ENCODE measurements around the gene TFF1. TPM values are rescaled to one million over a fixed set of nuclear protein-coding genes. Genes with fewer than 3 reads are reported as not detected.

The TFF1 gene
- total and polyA plus RNA-seq, 2 of the 4 experiments (the other 2 are of a cell fraction), result not detected

DNA sequence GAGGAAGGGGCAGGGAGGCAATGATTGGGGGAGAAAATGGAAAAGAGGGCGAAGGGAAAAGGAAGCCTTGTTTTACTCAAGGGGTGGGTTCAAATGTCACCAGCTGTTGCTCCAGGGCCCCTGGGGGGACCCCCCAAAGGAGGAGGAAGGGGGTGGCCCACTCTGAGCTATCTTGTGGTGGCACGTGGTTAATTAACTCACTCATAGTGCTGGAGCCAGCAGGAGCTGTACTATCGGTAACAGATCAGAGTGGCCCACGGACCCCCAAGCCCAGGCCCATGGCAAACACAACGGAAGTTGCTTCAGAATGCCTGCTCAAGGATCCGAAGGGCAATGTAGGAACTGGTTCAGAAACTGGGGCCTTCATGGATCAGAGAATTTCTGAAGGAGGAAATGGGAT lies 22.8 kb downstream of the TFF1 start:
- no peaks in the 10 kb centered on the region for H3K36me3 ChIP-seq (ENCODE audit: control insufficient read depth, insufficient read depth, low read length)
- H3K9me1 ChIP-seq (ENCODE audit: insufficient read depth, low read length), result no peaks in the 10 kb centered on the region; the same call in 1 of the 2 replicates
- intact Hi-C loops (cut with micrococcal nuclease) (no loop called here), in situ Hi-C loops (cut with MboI; ENCODE audit: low sequenced_read_pairs) (no loop called here), dilution Hi-C loops (cut with HindIII; ENCODE audit: low sequenced_read_pairs, unreplicated experiment) (no loop called here)
- DNase-seq, result no peak
- no peak overlapping the region for H2AK9ac ChIP-seq (replicated peaks; ENCODE audit: low read depth, low read length, poor library complexity)
- no peak overlapping the region for H2BK20ac ChIP-seq (ENCODE audit: low read depth, low read length)
- H3K27ac ChIP-seq (ENCODE audit: insufficient read depth, low read length), result no peak overlapping the region
- no peak overlapping the region for H3K9ac ChIP-seq (ENCODE audit: low read depth, low read length)
- no peak overlapping the region for H3K4me3 ChIP-seq (ENCODE audit: insufficient read depth, low read depth, low read length)
- no TSS peak for BruUV-seq (replicated peaks)
- no peak overlapping the region for H2BK120ac ChIP-seq (ENCODE audit: low read depth, low read length)
- ChIA-PET CTCF (no interaction called here), POLR2A (ENCODE audit: unreplicated experiment) (no interaction called here)
- H3K27me3 ChIP-seq (ENCODE audit: control insufficient read depth, insufficient read depth, low read length), result peaks cover 13% of the 10 kb centered on the region
- H3K9me3 ChIP-seq (ENCODE audit: control insufficient read depth, insufficient read depth, low read length), result no peaks in the 10 kb centered on the region
- H2AFZ ChIP-seq (replicated peaks; ENCODE audit: low read length, poor library complexity), result no peak overlapping the region
- ATAC-seq (ENCODE audit: low read depth), result no peak
- no peak overlapping the region for H3K56ac ChIP-seq (ENCODE audit: extremely low read depth, insufficient read depth, low read length)
- no peak overlapping the region for H3K4me2 ChIP-seq (ENCODE audit: low read depth, low read length)
- no peak overlapping the region for H3K14ac ChIP-seq (replicated peaks; ENCODE audit: low read depth, low read length)
- WGBS, 2 experiments (ENCODE audit: extremely low coverage in 2 of 2, insufficient read length in 1 of 2), result 44% methylated on average over 3 of the region's 6 CpGs; no CpG with 5 or more reads in 1 of the 2 experiments
- no peak overlapping the region for H4K5ac ChIP-seq (ENCODE audit: low read depth, low read length)
- no peak overlapping the region for H2BK5ac ChIP-seq (ENCODE audit: low read depth, low read length, poor library complexity, severe bottlenecking)
- TF ChIP-seq RAD21 (IDR thresholded peaks at IDR 0.05; ENCODE audit: low read length) (no peak), RFX5 (IDR thresholded peaks at IDR 0.05; ENCODE audit: low read depth, low read length) (no peak), MAZ (IDR thresholded peaks at IDR 0.05; ENCODE audit: borderline replicate concordance, low read depth, low read length) (no peak), CHD1 (IDR thresholded peaks at IDR 0.05; ENCODE audit: low read depth, low read length) (no peak)
- TF ChIP-seq, protein P1, sequence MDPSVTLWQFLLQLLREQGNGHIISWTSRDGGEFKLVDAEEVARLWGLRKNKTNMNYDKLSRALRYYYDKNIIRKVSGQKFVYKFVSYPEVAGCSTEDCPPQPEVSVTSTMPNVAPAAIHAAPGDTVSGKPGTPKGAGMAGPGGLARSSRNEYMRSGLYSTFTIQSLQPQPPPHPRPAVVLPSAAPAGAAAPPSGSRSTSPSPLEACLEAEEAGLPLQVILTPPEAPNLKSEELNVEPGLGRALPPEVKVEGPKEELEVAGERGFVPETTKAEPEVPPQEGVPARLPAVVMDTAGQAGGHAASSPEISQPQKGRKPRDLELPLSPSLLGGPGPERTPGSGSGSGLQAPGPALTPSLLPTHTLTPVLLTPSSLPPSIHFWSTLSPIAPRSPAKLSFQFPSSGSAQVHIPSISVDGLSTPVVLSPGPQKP (IDR thresholded peaks at IDR 0.05; ENCODE audit: borderline replicate concordance, low read depth, low read length), result no peak
- H4K8ac ChIP-seq (ENCODE audit: low read depth in 2 of 2, low read length in 2 of 2), result no peak overlapping the region
- H3K4me1 ChIP-seq (ENCODE audit: control insufficient read depth, insufficient read depth, low read length), result no peaks in the 10 kb centered on the region
- H3K23ac ChIP-seq (ENCODE audit: low read depth, low read length), result no peak overlapping the region
- no peak overlapping the region for H3K4ac ChIP-seq (ENCODE audit: low read depth, low read length)
- H3K18ac ChIP-seq (ENCODE audit: low read depth, low read length), result no peak overlapping the region
- H4K20me1 ChIP-seq (ENCODE audit: insufficient read depth, low read length), result no peaks in the 10 kb centered on the region
- no peak overlapping the region for H2BK15ac ChIP-seq (ENCODE audit: low read depth, low read length)
- no peak overlapping the region for H4K91ac ChIP-seq (ENCODE audit: insufficient read depth, low read depth, low read length)
- no peak overlapping the region for H2AK5ac ChIP-seq (ENCODE audit: low read depth, low read length)
- no peaks in the 10 kb centered on the region for H3K79me1 ChIP-seq (ENCODE audit: low read depth in 1 of 2, low read length in 2 of 2)
